ENCODE results near the gene C10orf105. TPM values are rescaled to one million over a fixed set of nuclear protein-coding genes. Genes with fewer than 3 reads are reported as not detected.

Gene C10orf105
- total RNA-seq, 1 donor from 2014 or later = 0.53 TPM

DNA sequence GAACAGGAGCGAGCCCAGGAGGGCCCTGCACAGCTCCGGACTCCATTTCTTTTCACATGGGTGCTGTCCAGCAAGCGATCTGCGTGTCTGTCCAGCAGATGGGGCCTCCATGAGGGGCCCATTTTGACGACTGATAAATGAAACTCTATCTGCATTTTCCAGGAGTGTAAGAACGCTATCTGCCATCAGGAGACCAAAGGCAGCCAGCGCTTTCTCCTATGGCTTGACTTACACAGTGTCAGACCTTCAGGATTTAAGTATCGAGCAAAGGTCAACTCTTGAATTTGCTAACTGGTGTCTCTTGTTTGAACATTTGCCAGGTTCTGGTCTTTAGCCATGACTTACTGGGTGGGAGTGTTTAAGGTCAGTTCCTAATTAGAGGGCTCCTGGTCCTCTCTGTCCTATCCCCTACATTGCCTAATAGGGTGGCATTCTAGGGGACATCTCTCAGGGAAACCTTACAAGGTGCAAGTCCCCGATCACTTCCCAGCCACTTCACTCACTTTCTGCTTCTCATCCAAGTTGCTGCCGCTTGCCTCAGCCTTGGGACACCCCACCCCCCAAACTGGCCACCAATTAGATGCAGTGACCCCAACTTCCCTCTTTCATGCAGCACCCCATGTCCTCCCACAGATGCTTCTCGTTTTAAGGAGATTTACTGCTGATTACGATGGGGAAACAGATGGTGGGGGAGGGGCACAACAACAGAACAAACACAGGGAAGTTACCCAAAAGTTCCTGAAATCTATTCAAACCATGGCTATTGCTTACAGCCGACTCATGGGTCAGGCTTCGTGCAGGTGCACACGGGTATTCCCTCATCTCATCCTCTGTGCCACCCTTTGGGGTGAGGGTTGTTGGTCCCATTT lies 33.7 kb upstream of the C10orf105 start:
- DNase-seq (ENCODE audit: low spot score) = no peak
- intact Hi-C loops (cut with DNase I) = no loop called here
- ATAC-seq = peak; percentile 28

DNA sequence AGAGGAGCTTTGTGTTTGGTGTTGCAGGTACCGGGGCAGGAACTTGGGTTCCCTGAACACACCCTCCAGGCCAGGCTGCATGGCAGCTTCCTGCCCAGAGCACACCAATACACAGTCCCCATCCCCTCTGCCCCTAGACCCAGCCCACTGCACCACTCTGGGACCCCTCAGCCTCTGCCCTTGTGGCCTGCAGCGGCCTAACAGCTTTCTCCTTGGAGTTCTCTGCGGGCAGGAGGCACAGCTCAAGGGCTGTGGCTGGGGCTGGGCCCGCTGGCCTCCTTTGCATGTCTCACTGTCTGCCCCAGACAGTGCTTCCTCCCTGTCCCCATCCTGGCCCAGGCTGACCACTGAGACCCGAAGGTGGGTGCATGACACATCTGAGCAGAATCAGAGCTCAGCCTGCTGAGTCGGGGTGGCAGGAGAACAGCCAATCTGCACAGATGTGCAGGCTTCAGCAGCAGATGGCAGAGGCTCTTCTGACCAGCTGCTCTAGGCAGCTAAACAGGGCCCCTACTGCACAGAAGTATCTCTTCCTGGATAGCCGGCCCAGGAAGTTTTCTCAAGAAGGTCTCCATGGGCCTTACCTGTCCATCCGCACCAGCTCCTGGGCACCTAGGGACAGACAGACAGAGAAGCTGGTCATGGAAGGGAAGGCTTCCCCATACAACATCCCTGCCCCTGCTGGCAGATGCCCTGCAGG lies 33.0 kb upstream of the C10orf105 start:
- ATAC-seq (no peak), DNase-seq (ENCODE audit: low spot score) (no peak)
- intact Hi-C loops (cut with DNase I) = no loop called here

DNA sequence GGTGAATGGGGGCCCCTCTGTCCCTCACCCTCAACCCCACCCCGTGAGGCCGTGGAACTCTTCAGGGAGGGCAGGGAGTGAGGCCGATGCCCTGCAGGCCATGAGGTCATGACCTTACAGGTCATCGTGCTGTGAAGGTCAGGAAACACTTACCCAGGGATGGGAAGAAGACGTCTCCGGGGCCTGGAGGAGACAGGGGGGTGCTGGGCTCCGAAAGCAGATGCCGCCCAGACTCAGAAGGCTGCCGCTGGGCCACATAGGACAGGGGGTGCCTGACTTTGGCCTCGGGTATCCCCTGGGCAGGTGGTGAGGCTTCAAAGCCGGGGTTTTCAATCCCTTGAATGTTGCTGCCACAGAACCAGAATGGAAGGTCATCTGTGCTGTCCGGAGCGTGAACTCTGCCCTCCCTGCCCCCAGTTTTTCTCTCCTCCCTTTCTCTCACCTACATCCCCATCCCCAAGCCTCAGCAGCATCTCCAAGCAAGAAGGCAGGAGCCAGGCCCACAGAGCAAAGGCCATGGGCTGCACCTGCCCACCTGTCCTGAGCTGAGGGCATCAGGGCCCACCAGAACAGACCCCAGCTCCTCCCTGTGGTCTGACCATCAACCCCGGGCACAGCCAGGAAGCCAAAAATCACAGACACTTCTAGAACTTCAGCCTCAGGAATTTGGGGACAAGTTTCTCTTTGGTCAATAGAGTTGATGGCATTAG lies 32.1 kb upstream of the C10orf105 start:
- DNase-seq (ENCODE audit: low spot score) = no peak
- intact Hi-C loops (cut with DNase I) = no loop called here
- ATAC-seq = no peak

DNA sequence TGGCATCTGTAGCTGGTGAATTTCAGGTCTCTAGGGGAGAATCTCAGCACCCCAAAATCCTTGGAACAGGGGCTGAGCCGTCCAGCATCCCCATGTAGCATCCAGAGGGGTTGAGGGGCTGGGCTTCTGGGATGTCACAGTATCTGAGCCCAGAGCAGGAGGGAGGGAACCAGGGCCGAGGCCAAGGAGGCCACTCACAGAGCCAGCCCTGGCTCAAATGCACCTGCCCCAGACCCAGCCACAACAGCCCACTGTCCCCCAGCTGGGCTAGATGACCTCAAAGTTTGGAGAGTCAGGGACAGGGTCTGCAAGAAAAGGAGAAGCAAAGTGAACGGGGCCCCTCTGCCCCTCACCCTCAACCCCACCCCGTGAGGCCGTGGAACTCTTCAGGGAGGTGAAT lies 31.4 kb upstream of the C10orf105 start:
- intact Hi-C loops (cut with DNase I) = no loop called here
- DNase-seq (ENCODE audit: low spot score) (no peak), ATAC-seq (no peak)

DNA sequence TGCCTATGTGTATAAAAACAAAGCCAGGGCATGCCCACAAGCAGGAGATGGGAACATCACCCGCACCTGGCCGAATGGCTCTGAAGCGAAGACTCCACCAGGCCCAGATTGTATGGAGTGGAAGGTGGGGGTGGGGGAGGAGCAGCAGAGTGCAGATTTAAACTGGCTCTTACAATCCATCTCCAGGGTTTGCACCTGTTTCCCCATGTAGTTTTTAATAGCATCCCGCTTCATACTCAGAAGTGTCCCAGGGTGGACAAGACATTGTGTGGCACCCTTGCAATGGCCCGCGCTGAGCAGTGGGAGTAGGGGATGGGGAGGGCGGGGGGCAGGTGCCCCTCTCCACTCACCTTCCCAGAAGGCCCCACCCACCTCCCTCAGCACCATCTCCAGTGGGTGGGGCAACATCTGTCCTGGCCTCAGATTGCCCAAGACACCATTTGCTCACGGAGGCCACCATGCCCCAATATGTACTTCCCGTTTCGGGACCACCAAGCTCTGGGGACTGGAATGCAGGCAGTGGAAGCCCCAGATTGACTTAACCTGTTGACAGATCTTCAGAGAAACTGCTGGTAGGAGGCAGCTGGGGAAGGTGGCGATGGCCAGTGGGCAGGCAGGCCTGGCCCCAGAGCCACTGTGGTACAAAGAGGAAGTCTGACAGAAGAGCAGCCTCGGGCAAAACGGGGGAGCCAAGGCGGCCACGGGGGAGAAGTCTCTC lies 30.7 kb upstream of the C10orf105 start:
- intact Hi-C loops (cut with DNase I) = no loop called here
- ATAC-seq (no peak), DNase-seq (ENCODE audit: low spot score) (no peak)

DNA sequence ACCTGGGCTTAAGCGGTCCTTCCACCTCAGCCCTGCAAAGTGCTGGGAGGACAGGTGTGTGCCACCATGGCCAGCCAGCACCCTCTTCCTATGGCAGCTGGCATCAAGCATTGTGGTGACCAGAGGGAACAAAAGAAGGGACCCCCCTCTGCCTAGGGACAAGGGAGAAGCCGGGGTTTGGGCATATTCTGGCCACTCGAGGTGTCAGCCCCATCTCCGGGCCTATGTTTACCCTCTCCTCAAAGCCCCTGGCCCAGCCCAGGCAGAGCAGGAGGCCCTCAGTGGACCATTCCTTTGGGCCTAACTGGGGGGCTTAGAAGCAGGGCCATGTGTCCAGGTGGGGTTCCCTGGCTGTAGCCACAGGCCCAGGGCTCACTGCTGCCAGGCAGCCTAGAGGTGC lies 29.8 kb upstream of the C10orf105 start:
- intact Hi-C loops (cut with DNase I) = no loop called here
- no peak for ATAC-seq
- no peak for DNase-seq (ENCODE audit: low spot score)

DNA sequence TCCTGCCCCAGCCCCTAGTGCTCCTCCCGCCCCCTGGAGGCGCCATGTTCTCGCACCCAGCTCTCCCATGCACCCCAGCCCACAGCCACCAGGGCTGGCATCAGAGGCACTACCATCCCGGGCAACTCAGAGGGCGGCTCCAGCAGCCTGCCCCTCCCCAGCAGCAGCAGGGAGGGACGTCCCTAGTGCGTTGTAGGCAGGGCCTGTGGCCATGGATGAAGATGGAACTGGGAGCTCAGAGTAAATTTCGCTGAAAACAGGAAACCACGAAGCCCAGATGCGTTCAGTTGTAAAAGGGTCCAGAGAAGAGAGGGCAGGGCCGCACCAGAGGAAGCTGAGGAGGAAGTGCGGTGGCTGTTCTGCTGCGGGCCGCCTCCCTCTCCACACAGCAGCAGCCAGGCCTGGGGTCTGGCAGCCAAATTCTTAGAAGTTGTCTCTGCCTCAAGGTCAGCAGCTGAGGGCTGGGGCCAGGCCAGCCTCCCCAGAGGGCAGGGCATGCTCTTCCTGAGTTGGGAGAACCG lies 29.2 kb upstream of the C10orf105 start:
- intact Hi-C loops (cut with DNase I) = no loop called here
- DNase-seq (ENCODE audit: low spot score) (peak; percentile 79), ATAC-seq (peak; percentile 78)

DNA sequence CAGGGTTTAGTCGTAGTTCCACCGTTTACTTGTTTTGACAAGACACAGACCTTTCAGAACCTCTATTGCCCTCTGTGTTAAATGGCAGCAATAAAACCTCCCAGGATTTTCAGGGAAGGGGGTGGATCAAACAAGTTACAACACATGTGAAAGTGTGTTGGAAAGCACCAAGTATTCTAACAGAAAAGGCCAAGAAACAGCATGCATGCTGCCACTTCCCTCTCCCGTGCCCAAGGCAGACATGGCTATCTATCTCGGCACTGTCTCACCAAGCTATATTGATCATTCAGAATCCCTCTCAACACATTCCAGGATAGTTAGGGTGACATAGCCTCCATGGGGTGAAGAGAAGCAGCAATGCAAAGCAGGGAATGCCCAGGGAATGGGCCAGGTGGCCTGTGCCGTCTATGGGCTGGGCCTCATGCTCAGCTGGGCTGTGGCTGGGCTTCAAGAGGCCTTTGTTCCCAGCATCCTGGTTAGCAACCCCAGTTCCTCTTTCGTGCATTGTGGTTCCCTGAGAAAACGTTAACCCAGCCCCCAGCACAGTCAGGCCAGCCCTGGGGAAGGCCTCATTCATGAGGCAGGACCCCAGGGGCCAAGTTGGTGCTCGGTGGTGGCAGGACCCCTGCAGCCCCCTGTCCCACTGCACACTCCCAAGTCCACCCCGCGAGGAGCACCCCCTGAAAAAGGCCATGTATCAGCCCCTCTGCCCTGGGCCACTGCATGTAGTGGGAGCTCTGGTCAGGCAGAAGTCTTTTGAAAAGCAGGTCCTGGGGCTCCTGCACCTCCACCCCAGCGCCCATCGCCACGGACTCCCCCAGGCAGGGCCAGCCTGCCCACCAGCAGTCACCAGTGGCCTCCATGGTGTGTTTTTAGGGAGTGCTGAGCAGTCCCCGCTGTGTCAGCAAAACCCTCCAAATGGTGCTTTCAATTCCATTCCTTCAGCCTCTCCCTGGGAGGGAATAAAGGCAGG lies 28.3 kb upstream of the C10orf105 start:
- peak; percentile 27 for ATAC-seq

DNA sequence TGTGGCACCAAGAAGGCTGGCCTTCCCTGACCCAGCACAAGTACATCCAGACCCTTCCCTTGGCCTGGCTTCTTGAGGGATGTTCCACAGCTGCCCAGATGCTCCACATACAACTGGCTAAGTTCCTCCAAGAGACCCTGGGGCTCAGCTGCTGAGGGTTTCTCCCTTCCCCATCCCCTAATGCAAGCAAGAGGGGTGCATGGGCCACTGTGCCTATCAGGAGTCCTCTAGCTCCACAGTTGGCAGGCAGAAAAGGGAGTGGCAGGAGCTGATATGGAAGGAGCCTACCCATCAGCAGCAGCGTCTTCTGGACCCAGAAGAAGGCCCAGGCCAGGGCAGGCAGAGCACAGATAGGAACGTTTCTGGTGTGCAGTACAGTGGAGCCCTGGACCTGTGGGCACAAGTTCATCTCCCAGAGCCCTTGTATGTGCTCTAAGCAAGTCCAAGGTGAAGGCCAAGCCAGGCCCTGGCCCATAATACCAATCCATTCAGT lies 27.5 kb upstream of the C10orf105 start:
- no peak for ATAC-seq
- DNase-seq (ENCODE audit: low spot score) = no peak
- intact Hi-C loops (cut with DNase I) = no loop called here

More for the DNA sequence above, 28.3 kb upstream of the C10orf105 start:
- no peak for DNase-seq (ENCODE audit: low spot score)
- intact Hi-C loops (cut with DNase I) = no loop called here

DNA sequence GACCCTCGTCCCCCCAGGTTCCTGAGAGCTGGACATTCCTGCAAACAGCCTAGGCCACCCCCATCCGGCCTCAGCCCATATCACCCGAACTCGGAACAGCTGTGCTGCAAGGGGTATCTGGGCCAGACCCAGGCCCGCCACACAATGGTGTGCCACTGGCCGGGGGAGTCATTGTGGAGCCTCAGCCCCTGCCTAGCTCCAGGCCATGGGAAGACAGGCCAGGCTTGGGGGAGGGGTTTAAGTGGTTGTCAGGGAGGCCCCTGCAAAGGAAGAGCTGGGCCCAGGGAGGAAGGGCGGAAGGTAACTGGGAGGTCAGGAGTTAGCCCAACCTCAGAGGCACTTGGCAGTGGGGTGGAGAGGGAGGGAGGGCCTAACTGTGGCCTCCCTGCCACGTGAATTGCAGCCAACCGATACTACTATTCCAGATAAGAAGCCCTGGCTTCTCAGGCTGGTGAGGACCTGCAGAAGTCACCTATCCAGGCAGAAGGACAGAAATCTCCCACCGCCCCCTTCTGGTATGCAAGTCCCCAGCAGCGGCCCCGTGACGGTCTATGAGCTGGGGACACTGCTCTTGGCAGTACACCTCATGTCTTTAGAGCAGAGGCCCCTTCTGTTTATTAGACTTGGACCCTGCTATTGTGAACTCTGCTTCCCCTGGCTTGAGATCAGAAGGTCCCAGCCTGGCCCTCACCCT lies 26.9 kb upstream of the C10orf105 start:
- DNase-seq (ENCODE audit: low spot score) = no peak
- intact Hi-C loops (cut with DNase I) = no loop called here
- ATAC-seq = peak; percentile 7

DNA sequence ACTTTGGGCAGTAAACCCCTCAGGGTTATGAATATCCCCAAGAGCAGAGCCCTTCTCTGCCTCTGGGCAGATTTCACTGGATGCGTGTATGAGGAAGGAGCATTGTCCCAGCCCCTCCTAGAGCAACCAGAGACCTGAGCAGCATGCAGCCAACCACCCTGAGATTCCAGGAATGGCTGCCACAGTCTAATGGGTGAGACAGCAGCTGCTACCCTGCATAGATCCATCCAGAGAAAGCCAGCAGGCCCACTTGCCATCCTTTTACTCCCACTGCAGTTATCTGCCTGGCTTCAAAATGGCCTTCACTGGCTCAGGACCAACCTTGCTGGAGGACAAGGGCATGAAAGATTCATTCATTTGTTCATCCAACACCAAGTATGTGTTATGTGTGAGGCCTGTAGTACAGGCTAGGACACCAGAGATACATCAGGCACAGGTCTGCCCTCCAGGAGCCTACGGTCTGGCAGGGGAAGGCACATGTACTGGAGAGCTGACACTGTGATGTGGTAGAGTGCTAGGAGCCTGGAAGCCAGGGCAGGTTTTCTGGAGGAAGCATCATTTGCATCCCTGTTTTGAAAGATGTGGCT lies 26.2 kb upstream of the C10orf105 start:
- intact Hi-C loops (cut with DNase I) = no loop called here
- DNase-seq (ENCODE audit: low spot score) (no peak), ATAC-seq (no peak)

DNA sequence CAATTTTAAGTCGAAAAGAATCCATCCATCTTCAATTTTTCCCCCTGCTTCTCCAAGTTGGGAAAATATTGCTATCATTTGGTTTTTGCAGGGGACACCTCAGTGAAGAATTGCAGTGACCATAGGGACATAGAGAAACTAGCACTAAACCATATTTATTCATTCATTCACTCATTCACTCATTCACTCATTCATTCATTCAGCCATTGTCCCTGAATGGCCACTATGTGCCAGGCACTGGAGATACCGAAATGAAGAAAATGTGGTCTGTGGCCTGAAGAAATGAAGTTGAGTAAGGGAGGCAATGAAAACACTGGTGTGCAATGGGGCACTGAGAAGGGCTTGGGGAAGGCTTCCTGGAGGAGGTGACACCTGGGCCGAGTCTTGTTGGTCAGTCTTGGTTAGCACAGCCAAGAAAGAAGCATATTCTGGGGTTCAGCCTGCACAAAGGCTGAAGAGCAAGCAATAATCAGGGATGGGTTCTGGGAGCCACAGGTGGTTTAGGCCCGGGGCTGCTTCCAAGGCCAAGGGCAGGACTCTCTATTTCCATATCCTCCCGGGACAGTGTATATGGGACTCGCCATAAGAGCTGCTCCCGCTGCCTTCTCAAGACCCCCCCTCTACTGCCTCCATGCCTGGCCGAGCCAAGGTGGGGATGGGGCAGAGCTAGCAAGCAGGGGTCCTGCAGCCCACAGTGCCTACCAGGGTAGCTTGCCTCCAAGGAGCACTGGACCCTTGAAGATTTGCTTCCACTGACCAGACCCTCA lies 25.5 kb upstream of the C10orf105 start:
- intact Hi-C loops (cut with DNase I) = no loop called here
- ATAC-seq (no peak), DNase-seq (ENCODE audit: low spot score) (no peak)

DNA sequence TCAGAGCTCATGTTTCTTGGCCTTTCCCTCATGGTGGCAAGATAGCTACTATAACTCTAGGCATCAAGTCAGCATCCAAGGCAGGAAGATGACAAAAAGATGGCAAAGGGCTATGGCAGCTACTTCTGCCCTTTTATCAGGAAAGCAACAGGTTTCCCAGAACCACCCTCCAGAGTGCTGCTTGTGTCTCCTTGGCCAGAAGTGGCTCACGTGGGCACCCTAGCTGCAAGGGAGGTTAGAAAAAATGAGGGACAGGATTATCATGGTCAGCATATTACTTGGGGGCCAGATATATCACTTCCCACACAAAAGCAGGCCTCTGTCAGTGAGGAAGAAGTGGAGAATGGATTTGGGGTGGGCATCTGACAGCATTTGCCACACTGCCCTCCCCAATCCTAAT lies 24.3 kb upstream of the C10orf105 start:
- intact Hi-C loops (cut with DNase I) = no loop called here
- no peak for DNase-seq (ENCODE audit: low spot score)
- no peak for ATAC-seq

DNA sequence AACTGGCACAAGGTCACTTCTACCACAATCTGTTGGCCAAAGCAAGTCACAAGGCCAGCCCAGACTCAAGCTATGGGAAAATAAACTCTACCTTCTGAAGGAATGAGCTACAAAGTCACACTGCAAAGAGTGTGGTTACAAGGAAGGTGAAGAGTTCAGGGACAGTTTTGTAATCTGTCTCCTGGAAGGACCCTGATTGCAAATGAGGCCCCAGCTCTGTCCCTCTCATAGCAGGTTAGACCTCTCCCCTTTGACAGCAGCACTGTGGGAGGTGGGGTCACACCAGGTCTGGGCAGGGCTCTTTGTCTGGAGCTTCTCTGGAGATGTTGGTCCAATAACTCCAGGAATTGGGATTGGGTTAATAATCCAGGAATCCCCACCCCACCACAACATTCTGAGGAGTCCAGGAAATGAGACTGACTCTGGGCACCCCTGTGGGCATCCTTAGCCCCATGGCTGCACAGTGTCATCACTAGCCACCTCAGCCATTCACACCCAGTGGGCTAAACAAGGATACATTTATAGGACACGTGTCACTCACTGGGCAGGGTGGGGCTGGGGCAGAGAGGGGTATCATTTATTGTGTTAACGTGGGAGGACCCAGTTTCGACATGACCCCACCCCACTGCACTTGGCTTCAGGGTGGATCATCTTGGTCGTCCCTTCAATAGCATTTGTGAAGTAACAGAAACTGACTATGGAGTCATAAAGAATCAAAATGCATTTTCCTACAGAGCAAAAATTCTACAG lies 23.7 kb upstream of the C10orf105 start:
- ATAC-seq (no peak), DNase-seq (ENCODE audit: low spot score) (no peak)
- intact Hi-C loops (cut with DNase I) = no loop called here

DNA sequence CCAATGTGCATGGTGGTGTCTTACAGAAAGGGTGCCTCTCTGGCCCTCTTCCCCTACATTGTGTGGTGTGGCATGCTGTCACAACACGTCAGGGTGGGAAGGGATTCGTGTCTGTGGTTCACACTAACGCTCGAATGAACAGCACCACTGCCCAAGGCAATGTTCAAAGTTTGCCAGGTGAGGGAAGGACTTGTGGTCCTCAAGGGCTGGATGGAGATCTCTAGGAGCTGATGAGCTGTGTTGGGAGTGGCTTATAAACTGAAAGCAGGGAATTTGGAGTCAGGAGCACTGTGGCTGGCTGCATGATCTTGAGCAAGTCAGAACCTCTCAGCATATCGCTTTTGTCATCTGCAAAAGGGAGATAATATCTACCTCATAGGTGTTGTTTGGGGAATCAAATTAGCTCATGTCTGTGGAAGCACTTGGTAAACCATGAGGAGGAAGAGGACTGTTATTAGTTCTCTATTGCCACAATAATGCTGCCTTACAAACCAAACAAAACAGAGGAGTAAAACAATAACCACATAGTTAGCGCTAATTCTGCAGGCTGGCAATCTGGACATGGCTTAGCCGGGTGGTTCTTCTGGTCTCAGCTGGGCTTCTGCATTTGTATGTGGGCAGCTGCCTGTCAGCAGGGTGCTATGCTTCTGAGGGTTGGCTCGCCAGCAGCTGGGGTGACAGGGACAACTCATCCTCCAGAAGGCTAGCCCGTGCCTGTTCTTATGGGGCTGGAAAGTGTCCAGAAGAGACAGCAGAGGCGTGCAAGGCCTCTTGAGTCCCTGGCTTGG lies 22.9 kb upstream of the C10orf105 start:
- no peak for DNase-seq (ENCODE audit: low spot score)
- ATAC-seq = no peak
- intact Hi-C loops (cut with DNase I) = no loop called here
